NCI-H1694 treated with DMSO at 0.1 percent for 48 hours (cell line): ENCODE data around the gene LTBP2.

Experiments used
- DNase-seq: peaks from one replicate; lab custom pipeline; 2025; lab: John Stamatoyannopoulos, UW

Gene LTBP2

GRCh38 chr14:74612350-74613021, 449 bp upstream of the LTBP2 start:
- DNase-seq: peak; percentile 89

GRCh38 chr14:74610866-74611649, 979 bp downstream of the LTBP2 start:
- DNase-seq: no peak

GRCh38 chr14:74610199-74610865, 1.7 kb downstream of the LTBP2 start:
- DNase-seq: no peak

- DNase-seq: no peak
These were observed 2.3 kb downstream of the LTBP2 start for GRCh38 chr14:74609721-74610120.

GRCh38 chr14:74608959-74609611, 3.0 kb downstream of the LTBP2 start:
- peak; percentile 91 for DNase-seq

- no peak for DNase-seq
These were observed 5.3 kb downstream of the LTBP2 start for GRCh38 chr14:74606727-74607126.

GRCh38 chr14:74605531-74606223, 6.4 kb downstream of the LTBP2 start:
- no peak for DNase-seq

GRCh38 chr14:74604911-74605310, 7.1 kb downstream of the LTBP2 start:
- DNase-seq: no peak

- DNase-seq: no peak
These were observed 7.9 kb downstream of the LTBP2 start for GRCh38 chr14:74604157-74604556.

- DNase-seq: no peak
These were observed 10.1 kb downstream of the LTBP2 start for GRCh38 chr14:74601982-74602381.

GRCh38 chr14:74599946-74600345, 12.1 kb downstream of the LTBP2 start:
- no peak for DNase-seq

GRCh38 chr14:74599321-74599761, 12.7 kb downstream of the LTBP2 start:
- no peak for DNase-seq

- DNase-seq: no peak
These were observed 15.1 kb downstream of the LTBP2 start for GRCh38 chr14:74596741-74597450.

GRCh38 chr14:74595006-74595735, 16.9 kb downstream of the LTBP2 start:
- DNase-seq: no peak

GRCh38 chr14:74594606-74595005, 17.4 kb downstream of the LTBP2 start:
- DNase-seq: no peak

- no peak for DNase-seq
These were observed 18.0 kb downstream of the LTBP2 start for GRCh38 chr14:74594029-74594428.

- DNase-seq: no peak
These were observed 18.6 kb downstream of the LTBP2 start for GRCh38 chr14:74593241-74593953.

GRCh38 chr14:74592476-74593201, 19.4 kb downstream of the LTBP2 start:
- DNase-seq: no peak

- DNase-seq: no peak
These were observed 20.1 kb downstream of the LTBP2 start for GRCh38 chr14:74591899-74592298.
